ENCODE measurements around the gene KIAA0825. TPM values are rescaled to one million over a fixed set of nuclear protein-coding genes. Genes with fewer than 3 reads are reported as not detected.

The KIAA0825 gene
- total RNA-seq, 2 experiments from 2014 or later, result 0.19 to 0.32 TPM

GRCh38 chr5:94459915-94460314 is 158.5 kb downstream of the KIAA0825 start:
- no peak overlapping the region for H3K27ac ChIP-seq (ENCODE audit: low read depth, low read length, poor library complexity, severe bottlenecking)
- no TSS peak for BruUV-seq (replicated peaks)
- ChIA-PET CTCF (ENCODE audit: unreplicated experiment) (no interaction called here), POLR2A (no interaction called here)
- no peaks in the 10 kb centered on the region for H3K4me1 ChIP-seq (ENCODE audit: insufficient read depth, low read length, poor library complexity, severe bottlenecking)
- TF ChIP-seq EZH2phosphoT487 (IDR thresholded peaks at IDR 0.05; ENCODE audit: borderline replicate concordance, low read depth, low read length), result no peak
- no peak overlapping the region for H2AFZ ChIP-seq (ENCODE audit: low read length)
- no peak overlapping the region for H3K4me2 ChIP-seq (ENCODE audit: low read length)
- H3K9me3 ChIP-seq (ENCODE audit: low read length), result no peaks in the 10 kb centered on the region
- DNase-seq (ENCODE audit: low spot score), result no peak
- H4K20me1 ChIP-seq (ENCODE audit: insufficient read depth, low read length), result no peaks in the 10 kb centered on the region
- H3K36me3 ChIP-seq (ENCODE audit: insufficient read depth, low read length), result no peaks in the 10 kb centered on the region
- no peaks in the 10 kb centered on the region for H3K79me2 ChIP-seq (ENCODE audit: insufficient read depth, low read depth, low read length)
- no peaks in the 10 kb centered on the region for H3K9me2 ChIP-seq (ENCODE audit: insufficient read depth, low read length)
- intact Hi-C loops (cut with micrococcal nuclease; ENCODE audit: unreplicated experiment), result no loop called here
- no peak overlapping the region for H3K4me3 ChIP-seq (ENCODE audit: low read depth, low read length, poor library complexity, severe bottlenecking)

- CTCF ChIA-PET (ENCODE audit: unreplicated experiment), result no interaction called here
These were observed 160.6 kb downstream of the KIAA0825 start for GRCh38 chr5:94457788-94458187.

DNA sequence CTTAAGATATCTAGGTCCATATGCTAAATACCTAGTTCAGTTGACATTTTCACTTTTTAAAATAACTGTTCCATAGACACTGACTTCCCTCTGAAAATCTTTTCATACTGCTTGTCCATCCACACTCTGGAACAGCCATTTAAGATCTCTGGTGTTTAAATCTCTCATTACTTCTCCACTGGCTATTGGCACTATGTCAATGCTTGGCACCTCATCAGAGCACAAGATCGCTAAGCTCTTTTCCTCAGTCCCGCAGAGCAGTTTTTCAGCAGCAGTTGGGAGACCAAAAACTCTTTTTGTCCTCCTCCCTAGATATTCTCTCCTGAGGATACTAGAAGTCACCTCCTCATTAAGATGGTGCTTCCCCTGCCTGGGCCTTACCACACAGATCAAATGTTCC is 172.7 kb downstream of the KIAA0825 start:
- TF ChIP-seq, protein P1, sequence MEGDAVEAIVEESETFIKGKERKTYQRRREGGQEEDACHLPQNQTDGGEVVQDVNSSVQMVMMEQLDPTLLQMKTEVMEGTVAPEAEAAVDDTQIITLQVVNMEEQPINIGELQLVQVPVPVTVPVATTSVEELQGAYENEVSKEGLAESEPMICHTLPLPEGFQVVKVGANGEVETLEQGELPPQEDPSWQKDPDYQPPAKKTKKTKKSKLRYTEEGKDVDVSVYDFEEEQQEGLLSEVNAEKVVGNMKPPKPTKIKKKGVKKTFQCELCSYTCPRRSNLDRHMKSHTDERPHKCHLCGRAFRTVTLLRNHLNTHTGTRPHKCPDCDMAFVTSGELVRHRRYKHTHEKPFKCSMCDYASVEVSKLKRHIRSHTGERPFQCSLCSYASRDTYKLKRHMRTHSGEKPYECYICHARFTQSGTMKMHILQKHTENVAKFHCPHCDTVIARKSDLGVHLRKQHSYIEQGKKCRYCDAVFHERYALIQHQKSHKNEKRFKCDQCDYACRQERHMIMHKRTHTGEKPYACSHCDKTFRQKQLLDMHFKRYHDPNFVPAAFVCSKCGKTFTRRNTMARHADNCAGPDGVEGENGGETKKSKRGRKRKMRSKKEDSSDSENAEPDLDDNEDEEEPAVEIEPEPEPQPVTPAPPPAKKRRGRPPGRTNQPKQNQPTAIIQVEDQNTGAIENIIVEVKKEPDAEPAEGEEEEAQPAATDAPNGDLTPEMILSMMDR (conservative IDR thresholded peaks at IDR 0.05; ENCODE audit: low read length), result no peak
- no peak for TF ChIP-seq EZH2phosphoT487 (IDR thresholded peaks at IDR 0.05; ENCODE audit: borderline replicate concordance, low read depth, low read length)
- POLR2A ChIA-PET, result interaction anchor here (0.5 to 0.9 kb wide), 2 partner anchors 18 to 29 kb away, joined by 3 to 6 read pairs; no protein-coding TSS in a partner anchor

More at GRCh38 chr5:94457788-94458187, 160.6 kb downstream of the KIAA0825 start:
- no peak for DNase-seq (ENCODE audit: low spot score)
- POLR2A ChIA-PET, result interaction anchor here (0.6 to 0.7 kb wide), 3 partner anchors 52 to 127 kb away, joined by 3 to 5 read pairs (median 3); no protein-coding TSS in a partner anchor
- Histone ChIP-seq H3K4me2 (ENCODE audit: low read length) (no peak overlapping the region), H3K4me3 (ENCODE audit: low read depth, low read length, poor library complexity, severe bottlenecking) (no peak overlapping the region), H3K9me2 (ENCODE audit: insufficient read depth, low read length) (no peaks in the 10 kb centered on the region), H4K20me1 (ENCODE audit: insufficient read depth, low read length) (no peaks in the 10 kb centered on the region), H3K9me3 (ENCODE audit: low read length) (no peaks in the 10 kb centered on the region), H3K27ac (ENCODE audit: low read depth, low read length, poor library complexity, severe bottlenecking) (no peak overlapping the region), H3K79me2 (ENCODE audit: insufficient read depth, low read depth, low read length) (no peaks in the 10 kb centered on the region), H3K36me3 (ENCODE audit: insufficient read depth, low read length) (no peaks in the 10 kb centered on the region), H3K4me1 (ENCODE audit: insufficient read depth, low read length, poor library complexity, severe bottlenecking) (no peaks in the 10 kb centered on the region), H2AFZ (ENCODE audit: low read length) (no peak overlapping the region)
- no TSS peak for BruUV-seq (replicated peaks)
- intact Hi-C loops (cut with micrococcal nuclease; ENCODE audit: unreplicated experiment), result no loop called here
- TF ChIP-seq, protein P1 (conservative IDR thresholded peaks at IDR 0.05; ENCODE audit: low read length), result no peak
- no peak for TF ChIP-seq EZH2phosphoT487 (IDR thresholded peaks at IDR 0.05; ENCODE audit: borderline replicate concordance, low read depth, low read length)

More for the DNA sequence above, 172.7 kb downstream of the KIAA0825 start:
- CTCF ChIA-PET (ENCODE audit: unreplicated experiment), result no interaction called here
- Histone ChIP-seq H3K9me2 (ENCODE audit: insufficient read depth, low read length) (no peaks in the 10 kb centered on the region), H3K4me1 (ENCODE audit: insufficient read depth, low read length, poor library complexity, severe bottlenecking) (no peaks in the 10 kb centered on the region), H3K4me3 (ENCODE audit: low read depth, low read length, poor library complexity, severe bottlenecking) (no peak overlapping the region), H3K9me3 (ENCODE audit: low read length) (no peaks in the 10 kb centered on the region), H3K79me2 (ENCODE audit: insufficient read depth, low read depth, low read length) (no peaks in the 10 kb centered on the region), H3K36me3 (ENCODE audit: insufficient read depth, low read length) (no peaks in the 10 kb centered on the region), H2AFZ (ENCODE audit: low read length) (no peak overlapping the region), H3K4me2 (ENCODE audit: low read length) (no peak overlapping the region), H3K27ac (ENCODE audit: low read depth, low read length, poor library complexity, severe bottlenecking) (no peak overlapping the region), H4K20me1 (ENCODE audit: insufficient read depth, low read length) (no peaks in the 10 kb centered on the region)
- no TSS peak for BruUV-seq (replicated peaks)
- DNase-seq (ENCODE audit: low spot score), result no peak
- intact Hi-C loops (cut with micrococcal nuclease; ENCODE audit: unreplicated experiment), result no loop called here
